CD4-positive, CD25-positive, alpha-beta regulatory T cell (primary cell): Measurements from ENCODE around the gene EPHB6. TPM values are rescaled to one million over a fixed set of nuclear protein-coding genes. Genes with fewer than 3 reads are reported as not detected.

Experiments
- ATAC-seq, 2 donors: fragments of 150-1000 bp; cut with Tn5 transposase; one replicate each; pipeline ENCODE4 v1.10.0; 2021; ENCODE audit warnings: low read depth in 2 of 2, moderate number of reproducible peaks in 2 of 2, moderate library complexity in 1 of 2
- DNase-seq, 3 donors: peaks; one replicate each; pipeline versions ENCODE4 v3.0.0 to v3.0.0-alpha.2; 2012 to 2022; ENCODE audit warnings: mixed read lengths in 1 of 3
- H3K27ac ChIP-seq: one replicate; pipeline ENCODE4 v1.7.0; 2013; ENCODE audit warnings: mild to moderate bottlenecking, low read length; ENCODE audit not compliant: insufficient read depth, poor library complexity, severe bottlenecking
- H3K27me3 ChIP-seq: one replicate; pipeline ENCODE4 v1.7.0; 2013; ENCODE audit warnings: low read length; ENCODE audit not compliant: control insufficient read depth, insufficient read depth
- H3K36me3 ChIP-seq: one replicate; pipeline ENCODE4 v1.7.0; 2013; ENCODE audit warnings: mild to moderate bottlenecking, low read length, moderate library complexity; ENCODE audit not compliant: control insufficient read depth, insufficient read depth
- H3K4me1 ChIP-seq: 2 replicates; pipeline ENCODE4 v1.7.0; 2013; ENCODE audit warnings: mild to moderate bottlenecking, low read length; ENCODE audit not compliant: insufficient read depth, control insufficient read depth, poor library complexity, severe bottlenecking
- H3K4me3 ChIP-seq: one replicate; pipeline ENCODE4 v1.7.0; 2013; ENCODE audit warnings: low read depth, mild to moderate bottlenecking, low read length, moderate library complexity
- H3K9me3 ChIP-seq, 2 experiments: 1 replicate in 1 of 2; 2 replicates in 1 of 2; pipeline ENCODE4 v1.7.0; 2013; ENCODE audit warnings: low read length in 2 of 2, mild to moderate bottlenecking in 1 of 2, moderate library complexity in 1 of 2; ENCODE audit not compliant: control insufficient read depth in 2 of 2
- H3K27ac Mint-ChIP-seq, 3 donors: one replicate each; pipeline ENCODE4 v1.8.0; 2020 to 2022; ENCODE audit warnings: mild to moderate bottlenecking in 3 of 3, mixed read lengths in 3 of 3, moderate library complexity in 2 of 3
- H3K27me3 Mint-ChIP-seq: one replicate; pipeline ENCODE4 v1.8.0; 2022; ENCODE audit warnings: mild to moderate bottlenecking, mixed read lengths
- H3K36me3 Mint-ChIP-seq: one replicate; pipeline ENCODE4 v1.8.0; 2020; ENCODE audit warnings: mixed read lengths
- H3K4me1 Mint-ChIP-seq, 4 donors: one replicate each; pipeline ENCODE4 v1.8.0; 2020 to 2022; ENCODE audit warnings: mixed read lengths in 4 of 4, mild to moderate bottlenecking in 1 of 4
- H3K4me3 Mint-ChIP-seq, 4 donors: one replicate each; pipeline ENCODE4 v1.8.0; 2020 to 2022; ENCODE audit warnings: mild to moderate bottlenecking in 4 of 4, mixed read lengths in 4 of 4, moderate library complexity in 3 of 4
- H3K9me3 Mint-ChIP-seq, 7 donors: one replicate each; pipeline ENCODE4 v1.8.0; 2020 to 2022; ENCODE audit warnings: mixed read lengths in 7 of 7, mild to moderate bottlenecking in 3 of 7, moderate library complexity in 2 of 7
- polyA plus RNA-seq, 4 donors: library from polyadenylated mRNA; unstranded; fragments of 300-500 nt; fragmentation: Illumina TruSeq; gene quantifications; one replicate each; pipeline ENCODE4 v1.2.3, GENCODE V29; 2021
- total RNA-seq: library from RNA; stranded (reverse); gene quantifications from one replicate; pipeline ENCODE4 v1.2.3, GENCODE V29; 2022

The EPHB6 gene
- total and polyA plus RNA-seq, 5 donors from 2014 or later: 22.4 to 58.0 (median 29.7) TPM

GRCh38 chr7:142872106-142872675 lies 17.3 kb downstream of the EPHB6 start:
- ATAC-seq (no peak), DNase-seq (no peak)
- no peaks in the 10 kb centered on the region for H3K9me3 ChIP-seq
- H3K9me3 Mint-ChIP-seq: peaks cover 0 to 4% (median 0%) of the 10 kb centered on the region in 7 donors
- H3K27me3 Mint-ChIP-seq: peaks cover 4% of the 10 kb centered on the region
- no peak overlapping the region for H3K4me3 Mint-ChIP-seq
- peaks cover 9% of the 10 kb centered on the region for H3K36me3 Mint-ChIP-seq
- H3K4me1 ChIP-seq: no peaks in the 10 kb centered on the region
- H3K27ac Mint-ChIP-seq: no peak overlapping the region
- no peak overlapping the region for H3K27ac ChIP-seq
- H3K27me3 ChIP-seq: no peaks in the 10 kb centered on the region
- no peak overlapping the region for H3K4me3 ChIP-seq
- H3K4me1 Mint-ChIP-seq: peaks cover 0 to 2% (median 0%) of the 10 kb centered on the region in 4 donors
- peaks cover 3% of the 10 kb centered on the region for H3K36me3 ChIP-seq

- Histone ChIP-seq H3K36me3 (peaks cover 3% of the 10 kb centered on the region), H3K27ac (no peak overlapping the region), H3K27me3 (peaks cover 2% of the 10 kb centered on the region), H3K4me1 (no peaks in the 10 kb centered on the region), H3K4me3 (no peak overlapping the region), H3K9me3 (no peaks in the 10 kb centered on the region)
- Mint-ChIP-seq H3K4me1 (no peaks in the 10 kb centered on the region), H3K4me3 (no peak overlapping the region), H3K36me3 (peaks cover 9% of the 10 kb centered on the region), H3K27ac (peak overlapping the region in 1 of 3 donors; percentile 84), H3K9me3 (peaks cover 0 to 4% (median 0%) of the 10 kb centered on the region in 7 donors), H3K27me3 (peaks cover 4% of the 10 kb centered on the region)
- DNase-seq (peak in 1 of 3 donors; percentile 47), ATAC-seq (no peak)
Observed at GRCh38 chr7:142873281-142873784, 18.5 kb downstream of the EPHB6 start.

GRCh38 chr7:142873871-142874270 lies 19.0 kb downstream of the EPHB6 start:
- no peak overlapping the region for H3K4me3 Mint-ChIP-seq
- H3K27me3 Mint-ChIP-seq: peaks cover 4% of the 10 kb centered on the region
- Histone ChIP-seq H3K4me3 (no peak overlapping the region), H3K9me3 (no peaks in the 10 kb centered on the region), H3K27me3 (peaks cover 3% of the 10 kb centered on the region), H3K36me3 (peaks cover 3% of the 10 kb centered on the region), H3K4me1 (no peaks in the 10 kb centered on the region), H3K27ac (no peak overlapping the region)
- H3K36me3 Mint-ChIP-seq: peaks cover 9% of the 10 kb centered on the region
- no peak for ATAC-seq
- no peaks in the 10 kb centered on the region for H3K4me1 Mint-ChIP-seq
- peak overlapping the region in 2 of 3 donors; percentile 13 to 90 for H3K27ac Mint-ChIP-seq
- no peak for DNase-seq
- H3K9me3 Mint-ChIP-seq: peaks cover 0 to 4% (median 0%) of the 10 kb centered on the region in 7 donors

- Mint-ChIP-seq H3K9me3 (peaks cover 0 to 4% (median 0%) of the 10 kb centered on the region in 7 donors), H3K27me3 (peaks cover 4% of the 10 kb centered on the region), H3K27ac (no peak overlapping the region), H3K36me3 (peaks cover 7% of the 10 kb centered on the region), H3K4me1 (no peaks in the 10 kb centered on the region), H3K4me3 (no peak overlapping the region)
- H3K27me3 ChIP-seq: peaks cover 3% of the 10 kb centered on the region
- no peaks in the 10 kb centered on the region for H3K9me3 ChIP-seq
- H3K27ac ChIP-seq: no peak overlapping the region
- H3K4me3 ChIP-seq: no peak overlapping the region
- H3K36me3 ChIP-seq: peaks cover 2% of the 10 kb centered on the region
- H3K4me1 ChIP-seq: no peaks in the 10 kb centered on the region
- DNase-seq (no peak), ATAC-seq (no peak)
Observed at GRCh38 chr7:142874409-142874808, 19.5 kb downstream of the EPHB6 start.

- ATAC-seq: no peak
- H3K36me3 ChIP-seq: no peaks in the 10 kb centered on the region
- DNase-seq: no peak
- H3K4me1 Mint-ChIP-seq: no peaks in the 10 kb centered on the region
- H3K27me3 ChIP-seq: peaks cover 3% of the 10 kb centered on the region
- peaks cover 0 to 4% (median 0%) of the 10 kb centered on the region in 7 donors for H3K9me3 Mint-ChIP-seq
- H3K36me3 Mint-ChIP-seq: peaks cover 3% of the 10 kb centered on the region
- H3K4me3 Mint-ChIP-seq: no peak overlapping the region
- no peak overlapping the region for H3K27ac ChIP-seq
- peaks cover 4% of the 10 kb centered on the region for H3K27me3 Mint-ChIP-seq
- H3K4me3 ChIP-seq: no peak overlapping the region
- no peaks in the 10 kb centered on the region for H3K4me1 ChIP-seq
- no peak overlapping the region for H3K27ac Mint-ChIP-seq
- no peaks in the 10 kb centered on the region for H3K9me3 ChIP-seq
Observed at GRCh38 chr7:142874837-142875236, 20.0 kb downstream of the EPHB6 start.

- Histone ChIP-seq H3K4me1 (no peaks in the 10 kb centered on the region), H3K27me3 (peaks cover 3% of the 10 kb centered on the region), H3K27ac (no peak overlapping the region), H3K36me3 (no peaks in the 10 kb centered on the region), H3K9me3 (no peaks in the 10 kb centered on the region), H3K4me3 (no peak overlapping the region)
- H3K9me3 Mint-ChIP-seq: peaks cover 0 to 2% (median 0%) of the 10 kb centered on the region in 7 donors
- ATAC-seq: no peak
- H3K4me1 Mint-ChIP-seq: no peaks in the 10 kb centered on the region
- H3K27me3 Mint-ChIP-seq: peaks cover 5% of the 10 kb centered on the region
- H3K27ac Mint-ChIP-seq: no peak overlapping the region
- no peak overlapping the region for H3K4me3 Mint-ChIP-seq
- no peak for DNase-seq
- H3K36me3 Mint-ChIP-seq: no peaks in the 10 kb centered on the region
Observed at GRCh38 chr7:142875456-142875855, 20.6 kb downstream of the EPHB6 start.

GRCh38 chr7:142876236-142876960 lies 21.5 kb downstream of the EPHB6 start:
- ATAC-seq (no peak), DNase-seq (no peak)
- Histone ChIP-seq H3K27ac (no peak overlapping the region), H3K4me3 (no peak overlapping the region), H3K4me1 (peaks cover 3% of the 10 kb centered on the region), H3K36me3 (no peaks in the 10 kb centered on the region), H3K27me3 (peaks cover 3% of the 10 kb centered on the region), H3K9me3 (no peaks in the 10 kb centered on the region)
- Mint-ChIP-seq H3K4me3 (peak overlapping the region in 1 of 4 donors; percentile 51), H3K36me3 (no peaks in the 10 kb centered on the region), H3K4me1 (peaks cover 0 to 4% (median 2%) of the 10 kb centered on the region in 4 donors), H3K27ac (peak overlapping the region in 1 of 3 donors; percentile 52), H3K27me3 (peaks cover 12% of the 10 kb centered on the region), H3K9me3 (peaks cover 0 to 2% (median 0%) of the 10 kb centered on the region in 7 donors)
